SK-N-SH (cell line): ENCODE measurements around the gene WNT6. TPM values are rescaled to one million over a fixed set of nuclear protein-coding genes. Genes with fewer than 3 reads are reported as not detected.
A peak's percentile ranks its signal among the peaks of the same experiment; 100 is the strongest.

ENCODE experiments used
- CTCF ChIA-PET: fragments of 300-600, 350-600 bp; formaldehyde crosslinking; extraction: SDS; loops from one replicate; lab custom pipeline; 2021; lab: Yijun Ruan, JAX
- POLR2A ChIA-PET: fragments of 350-600 bp; sonication (Branson Sonifier 250); formaldehyde crosslinking; extraction: SDS; loops from one replicate; lab custom pipeline; 2020; ENCODE audit warnings: antibody characterized with exemption, inconsistent platforms; lab: Yijun Ruan, JAX
- DNase-seq: peaks from one replicate; pipeline ENCODE4 v3.0.0; 2012
- H2AFZ ChIP-seq: fragments of 200-600 bp; sonication (generic); 2 replicates; pipeline ENCODE4 v1.8.1; 2016; ENCODE audit warnings: antibody characterized with exemption, mild to moderate bottlenecking, low read depth
- H3F3A ChIP-seq: fragments of 200-600 bp; sonication (generic); replicated peaks from 2 replicates; pipeline ENCODE3; 2016; ENCODE audit warnings: antibody characterized with exemption, mild to moderate bottlenecking; ENCODE audit not compliant: insufficient read depth
- H3K27ac ChIP-seq, 2 experiments: fragments of 200-500 bp in 1 of 2; fragments of 200-600 bp in 1 of 2; sonication (Bioruptor generic) in 1 of 2; sonication (generic), shearing (Covaris generic) in 1 of 2; 2 replicates each; pipeline versions ENCODE4 v1.5.1 to v1.6.1; 2014 to 2016; ENCODE audit warnings: low read depth in 2 of 2, inconsistent platforms in 1 of 2, low read length in 1 of 2, mild to moderate bottlenecking in 1 of 2, mixed read lengths in 1 of 2
- H3K27me3 ChIP-seq: fragments of 200-600 bp; sonication (generic), shearing (Covaris generic); 2 replicates; pipeline ENCODE4 v1.6.1; 2016; ENCODE audit warnings: mixed run types; ENCODE audit not compliant: insufficient read depth
- H3K36me3 ChIP-seq, 2 experiments: fragments of 200-500 bp in 1 of 2; fragments of 200-600 bp in 1 of 2; sonication (Bioruptor generic) in 1 of 2; sonication (generic) in 1 of 2; replicated peaks in 1 of 2; 2 replicates each; pipeline versions ENCODE3 to v1.5.1; 2014 to 2016; ENCODE audit warnings: low read length in 1 of 2, mild to moderate bottlenecking in 1 of 2; ENCODE audit not compliant: insufficient read depth in 2 of 2, control insufficient read depth in 1 of 2
- H3K4me1 ChIP-seq, 2 experiments: fragments of 200-500 bp in 1 of 2; fragments of 200-600 bp in 1 of 2; sonication (Bioruptor generic) in 1 of 2; sonication (generic), shearing (Covaris generic) in 1 of 2; 2 replicates each; pipeline versions ENCODE4 v1.5.1 to v1.6.1; 2014 to 2016; ENCODE audit warnings: low read depth in 1 of 2, low read length in 1 of 2, mixed run types in 1 of 2; ENCODE audit not compliant: insufficient read depth in 2 of 2, control insufficient read depth in 1 of 2
- H3K4me2 ChIP-seq: fragments of 200-600 bp; sonication (generic), shearing (Covaris generic); 2 replicates; pipeline ENCODE4 v1.6.1; 2017; ENCODE audit warnings: mixed run types
- H3K4me3 ChIP-seq, 2 experiments: fragments of 200-500 bp in 1 of 2; fragments of 200-600 bp in 1 of 2; sonication (Bioruptor generic) in 1 of 2; sonication (generic), shearing (Covaris generic) in 1 of 2; 2 replicates each; pipeline versions ENCODE4 v1.5.1 to v1.8.1; 2014 to 2016; ENCODE audit warnings: low read depth in 2 of 2, inconsistent platforms in 1 of 2, low read length in 1 of 2, mild to moderate bottlenecking in 1 of 2, mixed read lengths in 1 of 2, moderate library complexity in 1 of 2
- H3K79me2 ChIP-seq: fragments of 200-600 bp; sonication (generic); 2 replicates; pipeline ENCODE4 v1.8.1; 2017; ENCODE audit warnings: mild to moderate bottlenecking; ENCODE audit not compliant: insufficient read depth
- H3K9ac ChIP-seq: fragments of 200-600 bp; sonication (generic); 2 replicates; pipeline ENCODE4 v1.6.1; 2017; ENCODE audit warnings: mixed run types
- H3K9me2 ChIP-seq: fragments of 200-600 bp; sonication (generic); 2 replicates; pipeline ENCODE4 v1.6.1; 2017; ENCODE audit warnings: mixed run types
- H3K9me3 ChIP-seq: fragments of 200-600 bp; sonication (generic); 2 replicates; pipeline ENCODE4 v1.6.1; 2017; ENCODE audit warnings: mixed run types, mild to moderate bottlenecking, moderate library complexity
- H4K20me1 ChIP-seq: fragments of 200-600 bp; sonication (generic); 2 replicates; pipeline ENCODE4 v1.6.1; 2017; ENCODE audit warnings: mild to moderate bottlenecking, mixed run types; ENCODE audit not compliant: insufficient read depth
- CHD2 ChIP-seq: fragments of 150-350 bp; IDR thresholded peaks from 2 replicates; pipeline ENCODE4 v1.6.1; 2018; ENCODE audit warnings: low read length; ENCODE audit not compliant: partially characterized antibody
- ELF1 ChIP-seq: IDR thresholded peaks from 2 replicates; pipeline ENCODE4 v1.4.0; 2012
- FOXJ3 ChIP-seq: sonication (generic); formaldehyde crosslinking; IDR thresholded peaks from 2 replicates; pipeline ENCODE4 v1.5.1; 2020; ENCODE audit warnings: mild to moderate bottlenecking, missing genetic modification reagents
- FOXM1 ChIP-seq: IDR thresholded peaks from 2 replicates; pipeline ENCODE4 v1.4.0; 2012; ENCODE audit warnings: low read depth, mild to moderate bottlenecking
- GATA2 ChIP-seq: sonication (generic); formaldehyde crosslinking; IDR thresholded peaks from 2 replicates; pipeline ENCODE4 v1.5.0; 2020; ENCODE audit warnings: mild to moderate bottlenecking, missing genetic modification reagents
- JUND ChIP-seq: IDR thresholded peaks from 2 replicates; pipeline ENCODE4 v1.4.0; 2012
- MEF2A ChIP-seq: IDR thresholded peaks from 2 replicates; pipeline ENCODE4 v1.4.0; 2012; ENCODE audit warnings: low read depth, borderline replicate concordance
- NFIC ChIP-seq: IDR thresholded peaks from 2 replicates; pipeline ENCODE4 v1.4.0; 2012; ENCODE audit warnings: borderline replicate concordance
- PBX3 ChIP-seq: IDR thresholded peaks from 2 replicates; pipeline ENCODE4; 2012
- REST ChIP-seq: IDR thresholded peaks from 2 replicates; pipeline ENCODE4 v1.6.1; 2012; ENCODE audit warnings: mild to moderate bottlenecking, low read depth, low read length, moderate library complexity
- TAF1 ChIP-seq: IDR thresholded peaks from 2 replicates; pipeline ENCODE4 v1.6.1; 2012; ENCODE audit warnings: low read depth, mild to moderate bottlenecking, low read length, moderate library complexity, borderline replicate concordance
- TCF12 ChIP-seq: IDR thresholded peaks from 2 replicates; pipeline ENCODE4 v1.4.0; 2012
- USF1 ChIP-seq: IDR thresholded peaks from 2 replicates; pipeline ENCODE4 v1.4.0; 2012; ENCODE audit warnings: low read depth, borderline replicate concordance
- WGBS: methylation state at CpG from one replicate; pipeline ENCODE4 v1.1.6; 2017; ENCODE audit warnings: low lambda C conversion rate; 5-methylcytosine and 5-hydroxymethylcytosine counted together
- polyA plus RNA-seq, 3 experiments: library from polyadenylated mRNA; depleted of rRNA; stranded (reverse); fragments of >200 nt; gene quantifications; 2 replicates each; pipeline ENCODE4 v1.2.3, GENCODE V29; 2012

Gene WNT6
- polyA plus RNA-seq, 1 of the 3 experiments (the other 2 are of a cell fraction), result 0.08 TPM

- TF ChIP-seq REST, result no peak
Measured at GRCh38 chr2:218854860-218855259, 4.7 kb upstream of the WNT6 start (continued).

- peak; percentile 48 for DNase-seq
- peak overlapping the region in 1 of 2 experiments; percentile 96; a peak in 2 of 4 replicates for H3K27ac ChIP-seq
- no peak overlapping the region for H2AFZ ChIP-seq
- H3K36me3 ChIP-seq, result no peaks in the 10 kb centered on the region
- CTCF ChIA-PET, result interaction anchor here (1.0 to 16.1 kb wide), 14 partner anchors 13 to 302 kb away, joined by 3 to 249 read pairs (median 4); partner anchors contain the start of gene WNT10A
- no peaks in the 10 kb centered on the region for H3K79me2 ChIP-seq
- 91% methylated on average over 13 of the region's 14 CpGs for WGBS
- no peak overlapping the region for H3K4me2 ChIP-seq
- no peak overlapping the region for H3K4me3 ChIP-seq
- no peaks in the 10 kb centered on the region for H3K9me2 ChIP-seq
- H3K27me3 ChIP-seq, result peaks cover 29% of the 10 kb centered on the region
- no peaks in the 10 kb centered on the region for H3K9me3 ChIP-seq
- H3K4me1 ChIP-seq, result peaks cover 10 to 62% of the 10 kb centered on the region in 2 experiments; a peak in 2 of 4 replicates
- TF ChIP-seq GATA2 (CRISPR knock-in tag) (no peak), TCF12 (no peak), CHD2 (no peak), FOXM1 (no peak), TAF1 (no peak), FOXJ3 (CRISPR knock-in tag) (no peak), USF1 (no peak), NFIC (no peak), JUND (no peak), MEF2A (no peak), ELF1 (no peak), PBX3 (no peak)
- TF ChIP-seq, all 33 proteins: peak for 0
- no peak overlapping the region for H3K9ac ChIP-seq
- POLR2A ChIA-PET, result interaction anchor here (0.6 to 1.6 kb wide), 5 partner anchors 21 to 317 kb away, joined by 3 to 6 read pairs (median 3); no protein-coding TSS in a partner anchor
- H3F3A ChIP-seq, result no peaks in the 10 kb centered on the region
- H4K20me1 ChIP-seq, result no peaks in the 10 kb centered on the region
Measured at GRCh38 chr2:218855305-218856166, 4.1 kb upstream of the WNT6 start.
